Motor neuron (in vitro differentiated cells): ENCODE data around the gene SNCA. TPM values are rescaled to one million over a fixed set of nuclear protein-coding genes. Genes with fewer than 3 reads are reported as not detected.

Experiments
- ATAC-seq, 8 experiments: fragments of 200-7000 bp; cut with Tn5 transposase; replicated peaks in 6 of 8; 2 replicates each; pipeline ENCODE4 v1.8.0; 2021; ENCODE audit warnings: mild to moderate bottlenecking in 8 of 8, moderate library complexity in 8 of 8
- H3K27ac ChIP-seq, 2 donors: fragments of 250-450 bp; sonication (Bioruptor Pico); 2 replicates each; pipeline ENCODE4 v1.9.0; 2021; ENCODE audit warnings: antibody characterized with exemption in 2 of 2, mild to moderate bottlenecking in 2 of 2, moderate library complexity in 1 of 2
- H3K4me1 ChIP-seq, 2 donors: fragments of 250-450 bp; sonication (Bioruptor Pico); replicated peaks in 1 of 2; 2 replicates each; pipeline ENCODE4 v1.6.1; 2021; ENCODE audit warnings: antibody characterized with exemption in 2 of 2, mild to moderate bottlenecking in 2 of 2, moderate library complexity in 1 of 2
- H3K4me3 ChIP-seq, 5 donors: fragments of 250-450 bp; sonication (Bioruptor Pico); 2 replicates each; pipeline ENCODE4 v1.9.0; 2021; ENCODE audit warnings: antibody characterized with exemption in 5 of 5, mild to moderate bottlenecking in 5 of 5, moderate library complexity in 4 of 5
- WGBS, 10 experiments: fragments of 450-650 bp; shearing (Covaris generic); methylation state at CpG; one replicate each; pipeline ENCODE4 v1.0.0; 2022; 5-methylcytosine and 5-hydroxymethylcytosine counted together
- in situ Hi-C, 9 experiments: fragments of 400-800 bp; cut with MboI; loops; one replicate each; pipeline ENCODE4 v1.15.0; 2021; ENCODE audit warnings: low sequenced_read_pairs in 9 of 9, low pct_unique_long_range_greater_than_20kb in 2 of 9; ENCODE audit not compliant: unreplicated experiment in 9 of 9
- total RNA-seq, 8 experiments: library from RNA; unstranded; fragments of 300-600 nt; gene quantifications; 2 replicates each; pipeline versions ENCODE4 v1.2.3 to v1.2.4, GENCODE V29; 2022

Gene SNCA
- total RNA-seq, 8 experiments from 2014 or later: 0.73 to 118 (median 43.2) TPM

DNA sequence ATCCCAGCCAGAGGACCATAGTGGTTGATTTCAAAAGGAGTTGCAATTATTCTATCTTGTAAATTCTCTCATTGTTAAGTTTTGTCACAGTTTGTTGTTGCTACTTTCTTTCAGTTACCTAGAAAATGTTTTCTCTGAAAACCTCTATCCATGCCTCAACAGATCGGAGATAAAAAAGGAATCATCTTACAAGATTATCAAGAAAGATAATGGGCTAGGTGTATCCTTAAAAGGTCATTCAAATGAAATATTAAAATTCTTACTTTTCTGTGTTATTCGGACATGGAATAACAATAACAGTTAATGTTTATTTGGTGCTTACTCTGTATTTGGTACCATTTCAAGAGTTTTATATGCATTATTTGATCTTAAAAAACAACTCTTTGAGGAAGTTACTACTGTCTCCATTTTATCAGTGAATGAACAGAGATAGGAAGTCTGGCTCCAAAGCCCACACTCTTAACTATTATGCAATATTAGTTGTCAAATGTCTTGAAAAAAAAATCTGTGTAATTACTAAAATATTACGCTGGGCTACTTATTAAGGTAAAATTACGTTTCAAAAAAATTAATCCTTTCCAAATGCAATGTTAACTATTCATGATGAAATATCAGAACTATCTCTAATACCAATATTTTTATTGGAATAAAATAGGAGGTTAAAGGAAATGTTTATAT, 97.5 kb downstream of the SNCA start:
- H3K4me1 ChIP-seq: no peaks in the 10 kb centered on the region
- H3K27ac ChIP-seq: no peak overlapping the region
- 19 to 100% (median 90%) methylated on average over 2 to 4 of the region's 4 CpGs for whole genome bisulfite sequencing, 10 experiments
- no peak for ATAC-seq
- in situ Hi-C loops: no loop called here
- H3K4me3 ChIP-seq: no peak overlapping the region

DNA sequence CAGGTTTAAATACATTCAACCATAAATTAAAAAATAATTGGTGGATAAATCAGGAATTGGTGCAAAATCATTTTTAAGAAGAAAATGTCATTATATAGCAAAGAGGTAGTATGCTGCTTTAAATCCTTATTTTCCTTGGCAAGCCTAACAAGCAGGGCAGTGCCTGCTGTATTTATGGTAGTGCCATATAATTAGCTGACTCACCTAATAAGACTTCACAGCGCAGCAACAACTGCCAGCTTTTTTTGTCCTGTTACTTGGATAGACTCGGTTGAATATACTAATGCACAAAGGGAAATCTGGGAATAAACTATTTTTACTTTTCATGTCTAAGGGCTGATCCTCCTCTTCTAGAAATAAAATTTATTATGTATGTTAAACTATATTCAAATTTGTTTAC, 99.1 kb downstream of the SNCA start:
- ATAC-seq: no peak
- Histone ChIP-seq H3K27ac (no peak overlapping the region), H3K4me3 (no peak overlapping the region), H3K4me1 (no peaks in the 10 kb centered on the region)
- WGBS, 10 experiments: 38 to 100% (median 80%) methylated on average over 1 to 2 of the region's 2 CpGs; no CpG with 5 or more reads in 3 of the 10 experiments
- in situ Hi-C loops: no loop called here

GRCh38 chr4:89733946-89734345, 103.0 kb downstream of the SNCA start:
- WGBS, 10 experiments: 31 to 100% (median 90%) methylated on average over 1 to 3 of the region's 3 CpGs
- Histone ChIP-seq H3K27ac (no peak overlapping the region), H3K4me3 (no peak overlapping the region), H3K4me1 (no peaks in the 10 kb centered on the region)
- in situ Hi-C loops: no loop called here
- no peak for ATAC-seq

- in situ Hi-C loops: no loop called here
- H3K27ac ChIP-seq: no peak overlapping the region
- H3K4me1 ChIP-seq: peaks cover 3% of the 10 kb centered on the region in 2 donors
- peak in 2 of 8 experiments; percentile 75 to 85 for ATAC-seq
- no peak overlapping the region for H3K4me3 ChIP-seq
Observed at GRCh38 chr4:89727238-89727637, 109.7 kb downstream of the SNCA start.

GRCh38 chr4:89725268-89725667, 111.7 kb downstream of the SNCA start:
- Histone ChIP-seq H3K4me3 (no peak overlapping the region), H3K4me1 (peaks cover 3 to 10% of the 10 kb centered on the region in 2 donors), H3K27ac (no peak overlapping the region)
- peak in 3 of 8 experiments; percentile 68 to 95 (median 91) for ATAC-seq
- in situ Hi-C loops: no loop called here
- 2 to 91% (median 61%) methylated on average over 1 to 4 of the region's 5 CpGs for WGBS, 10 experiments

- no peak overlapping the region for H3K4me3 ChIP-seq
- ATAC-seq: peak in 2 of 8 experiments; percentile 53 to 61
- 46 to 100% (median 85%) methylated on average over 1 to 2 of the region's 2 CpGs for WGBS, 10 experiments
- H3K4me1 ChIP-seq: peaks cover 3 to 10% of the 10 kb centered on the region in 2 donors
- in situ Hi-C loops: no loop called here
- H3K27ac ChIP-seq: no peak overlapping the region
Observed at GRCh38 chr4:89724716-89725115, 112.2 kb downstream of the SNCA start.

- 58 to 100% (median 94%) methylated on average over 1 to 5 of the region's 5 CpGs; no CpG with 5 or more reads in 1 of the 10 experiments for WGBS, 10 experiments
- H3K4me1 ChIP-seq: peaks cover 3 to 10% of the 10 kb centered on the region in 2 donors
- in situ Hi-C loops: no loop called here
- H3K27ac ChIP-seq: no peak overlapping the region
- ATAC-seq: no peak
- H3K4me3 ChIP-seq: no peak overlapping the region
Observed at GRCh38 chr4:89723096-89723495, 113.9 kb downstream of the SNCA start.

DNA sequence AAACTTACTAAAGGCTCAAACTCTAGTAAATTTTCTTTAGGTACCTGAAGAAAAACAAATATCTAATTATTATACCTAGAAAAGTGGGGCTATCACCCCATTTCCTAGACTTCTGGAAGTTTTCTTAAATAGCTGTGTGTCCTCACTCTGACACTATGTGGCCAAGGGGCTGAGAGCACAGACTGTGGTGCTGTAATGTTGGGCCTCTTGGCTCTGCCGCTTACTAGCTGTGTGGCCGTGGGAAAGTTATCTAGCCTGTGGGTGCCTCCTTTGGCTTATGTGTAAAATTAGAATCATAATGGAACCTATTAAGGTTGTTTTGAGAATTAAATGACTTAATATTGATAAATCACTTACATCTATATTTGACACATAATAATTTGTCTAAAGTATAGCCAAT, 114.4 kb downstream of the SNCA start:
- ATAC-seq: peak in 1 of 8 experiments; percentile 32
- H3K27ac ChIP-seq: no peak overlapping the region
- in situ Hi-C loops: no loop called here
- peaks cover 3 to 10% of the 10 kb centered on the region in 2 donors for H3K4me1 ChIP-seq
- H3K4me3 ChIP-seq: no peak overlapping the region
- WGBS, 10 experiments: 79 to 100% (median 100%) methylated on average over 1 to 2 of the region's 2 CpGs; no CpG with 5 or more reads in 5 of the 10 experiments

DNA sequence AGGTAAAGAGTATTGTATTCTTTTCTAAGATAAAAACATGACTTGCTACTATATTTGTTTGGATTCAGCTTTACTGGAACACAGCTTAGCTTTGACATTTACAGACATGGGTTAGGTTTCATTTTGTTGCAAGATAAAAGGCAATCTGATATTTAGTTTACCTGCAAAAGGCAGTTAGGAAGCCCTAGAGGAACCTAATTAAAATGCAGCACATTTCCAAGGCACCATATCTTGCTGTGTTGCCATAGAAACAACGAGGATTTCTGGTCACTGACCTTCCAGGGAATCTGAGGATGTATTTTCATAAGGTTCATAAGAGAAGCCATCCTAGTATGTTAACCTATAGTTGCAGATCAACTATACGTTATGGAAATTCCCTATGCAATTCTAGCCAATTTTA, 116.0 kb downstream of the SNCA start:
- 0 to 72% (median 45%) methylated on average over 1 to 2 of the region's 2 CpGs; no CpG with 5 or more reads in 2 of the 10 experiments for WGBS, 10 experiments
- H3K4me1 ChIP-seq: peaks cover 3 to 10% of the 10 kb centered on the region in 2 donors
- ATAC-seq: no peak
- in situ Hi-C loops: no loop called here
- H3K4me3 ChIP-seq: no peak overlapping the region
- no peak overlapping the region for H3K27ac ChIP-seq

DNA sequence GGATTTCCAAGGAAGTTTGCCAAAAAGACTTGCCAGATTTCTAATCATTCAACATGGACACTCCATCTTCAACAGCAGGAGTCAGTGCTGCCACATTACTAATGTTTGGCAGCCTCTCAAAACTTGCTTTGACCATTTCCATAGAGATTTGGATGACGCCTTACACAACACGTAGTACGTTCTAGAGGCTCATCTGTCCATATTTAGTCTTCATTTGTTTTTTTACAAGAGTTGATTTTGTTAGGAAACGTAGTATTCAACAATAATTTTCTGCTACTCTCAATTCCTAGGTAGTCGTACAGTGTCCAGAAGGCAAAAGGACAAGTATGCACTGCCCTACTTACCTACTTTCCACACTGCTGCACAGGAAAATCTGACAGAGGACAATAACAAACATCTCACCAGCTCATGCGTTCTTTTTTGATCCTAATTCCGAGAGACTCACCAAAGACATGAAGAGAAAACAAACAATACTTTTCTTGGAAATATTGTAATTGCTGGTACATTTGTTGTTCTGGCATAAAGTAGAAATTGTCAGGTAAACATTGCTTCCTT, 117.3 kb downstream of the SNCA start:
- ATAC-seq: no peak
- WGBS, 10 experiments: 32 to 100% (median 96%) methylated on average over 4 to 7 of the region's 7 CpGs

GRCh38 chr4:89716893-89717292, 120.1 kb downstream of the SNCA start:
- in situ Hi-C loops: no loop called here
- Histone ChIP-seq H3K4me3 (no peak overlapping the region), H3K4me1 (peaks cover 0 to 6% of the 10 kb centered on the region in 2 donors), H3K27ac (no peak overlapping the region)
- 34 to 83% (median 69%) methylated on average over 2 to 6 of the region's 6 CpGs; no CpG with 5 or more reads in 1 of the 10 experiments for WGBS, 10 experiments
- ATAC-seq: no peak

More for the DNA sequence above, 117.3 kb downstream of the SNCA start:
- Histone ChIP-seq H3K4me3 (no peak overlapping the region), H3K27ac (no peak overlapping the region), H3K4me1 (peaks cover 3 to 10% of the 10 kb centered on the region in 2 donors)
- in situ Hi-C loops: no loop called here

GRCh38 chr4:89715631-89716030, 121.3 kb downstream of the SNCA start:
- H3K4me1 ChIP-seq: peaks cover 0 to under 1% of the 10 kb centered on the region in 2 donors
- 92 to 100% (median 100%) methylated on average over 1 of the region's 1 CpG; no CpG with 5 or more reads in 5 of the 10 experiments for WGBS, 10 experiments
- H3K27ac ChIP-seq: no peak overlapping the region
- in situ Hi-C loops: no loop called here
- H3K4me3 ChIP-seq: no peak overlapping the region
- no peak for ATAC-seq

GRCh38 chr4:89712827-89713226, 124.1 kb downstream of the SNCA start:
- in situ Hi-C loops: no loop called here
- peaks cover 0 to 11% of the 10 kb centered on the region in 2 donors for H3K4me1 ChIP-seq
- H3K4me3 ChIP-seq: no peak overlapping the region
- WGBS, 10 experiments: 46 to 100% (median 87%) methylated on average over 1 to 4 of the region's 4 CpGs; no CpG with 5 or more reads in 1 of the 10 experiments
- ATAC-seq: no peak
- no peak overlapping the region for H3K27ac ChIP-seq

GRCh38 chr4:89712141-89712540, 124.8 kb downstream of the SNCA start:
- peak in 3 of 8 experiments; percentile 81 to 89 (median 87) for ATAC-seq
- peaks cover 0 to 11% of the 10 kb centered on the region in 2 donors for H3K4me1 ChIP-seq
- no peak overlapping the region for H3K27ac ChIP-seq
- in situ Hi-C loops: no loop called here
- WGBS, 10 experiments: 0 to 86% (median 63%) methylated on average over 1 to 2 of the region's 2 CpGs
- H3K4me3 ChIP-seq: no peak overlapping the region
